ENCODE results near the gene MYO5A.

DNA sequence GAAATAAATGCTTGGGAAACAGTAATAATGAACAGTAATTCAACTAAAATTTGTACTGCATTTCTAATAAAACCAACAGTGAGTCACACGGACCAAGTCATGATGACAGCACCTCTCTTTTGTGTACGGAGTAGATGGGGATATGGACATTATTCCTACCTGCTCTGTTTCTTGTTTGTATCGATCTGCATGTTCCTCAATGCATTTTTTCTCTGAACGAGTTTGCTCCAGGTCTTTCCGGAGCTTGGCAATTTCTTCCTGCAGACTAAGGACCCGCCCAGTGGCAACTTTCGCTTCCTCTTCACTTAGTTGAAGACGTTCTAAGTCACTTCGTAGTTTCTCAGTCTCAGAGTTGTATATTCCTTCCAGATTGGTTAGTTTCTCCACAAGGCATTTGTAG is 158.7 kb downstream of the MYO5A start:
- TF ChIP-seq, protein P1, sequence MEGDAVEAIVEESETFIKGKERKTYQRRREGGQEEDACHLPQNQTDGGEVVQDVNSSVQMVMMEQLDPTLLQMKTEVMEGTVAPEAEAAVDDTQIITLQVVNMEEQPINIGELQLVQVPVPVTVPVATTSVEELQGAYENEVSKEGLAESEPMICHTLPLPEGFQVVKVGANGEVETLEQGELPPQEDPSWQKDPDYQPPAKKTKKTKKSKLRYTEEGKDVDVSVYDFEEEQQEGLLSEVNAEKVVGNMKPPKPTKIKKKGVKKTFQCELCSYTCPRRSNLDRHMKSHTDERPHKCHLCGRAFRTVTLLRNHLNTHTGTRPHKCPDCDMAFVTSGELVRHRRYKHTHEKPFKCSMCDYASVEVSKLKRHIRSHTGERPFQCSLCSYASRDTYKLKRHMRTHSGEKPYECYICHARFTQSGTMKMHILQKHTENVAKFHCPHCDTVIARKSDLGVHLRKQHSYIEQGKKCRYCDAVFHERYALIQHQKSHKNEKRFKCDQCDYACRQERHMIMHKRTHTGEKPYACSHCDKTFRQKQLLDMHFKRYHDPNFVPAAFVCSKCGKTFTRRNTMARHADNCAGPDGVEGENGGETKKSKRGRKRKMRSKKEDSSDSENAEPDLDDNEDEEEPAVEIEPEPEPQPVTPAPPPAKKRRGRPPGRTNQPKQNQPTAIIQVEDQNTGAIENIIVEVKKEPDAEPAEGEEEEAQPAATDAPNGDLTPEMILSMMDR (IDR thresholded peaks at IDR 0.05), result no peak
- no peak for TF ChIP-seq POLR2AphosphoS5 (IDR thresholded peaks at IDR 0.05)
- no peak for TF ChIP-seq POLR2A (IDR thresholded peaks at IDR 0.05; ENCODE audit: low read depth)
- TF ChIP-seq EP300 (IDR thresholded peaks at IDR 0.05), result no peak
